ENCODE results near the gene IL17RE.

Gene IL17RE

DNA sequence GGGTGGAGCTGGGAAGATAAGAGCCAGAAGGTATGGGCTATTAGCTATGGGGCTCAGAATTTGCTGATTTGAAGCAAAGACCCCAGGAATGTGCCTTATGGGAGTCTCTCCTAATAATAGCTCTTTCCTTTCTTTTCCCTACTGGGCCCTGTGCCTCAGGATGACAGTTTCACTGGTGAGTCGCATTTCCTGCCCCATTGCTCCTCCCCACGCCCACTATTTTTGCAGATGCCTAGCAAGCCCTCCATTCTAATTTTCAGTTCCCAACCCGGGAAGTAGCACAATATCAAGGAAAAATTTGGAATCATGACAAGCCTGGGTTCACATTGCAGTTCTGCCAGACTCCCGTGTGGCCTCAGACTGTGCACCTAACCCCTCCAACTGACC is 583 bp downstream of the IL17RE start:
- H4K20me1 ChIP-seq (ENCODE audit: insufficient read depth, low read length) = no peaks in the 10 kb centered on the region
- no peaks in the 10 kb centered on the region for H3K4me1 ChIP-seq (ENCODE audit: low read length)
- no peaks in the 10 kb centered on the region for H3K9me3 ChIP-seq (ENCODE audit: insufficient read depth, low read length)
- no peak overlapping the region for H3K9ac ChIP-seq (ENCODE audit: low read length)
- no peak overlapping the region for H3K4me3 ChIP-seq (ENCODE audit: low read length)
- H3K4me2 ChIP-seq (ENCODE audit: low read length) = no peak overlapping the region
- TF ChIP-seq, protein P1, sequence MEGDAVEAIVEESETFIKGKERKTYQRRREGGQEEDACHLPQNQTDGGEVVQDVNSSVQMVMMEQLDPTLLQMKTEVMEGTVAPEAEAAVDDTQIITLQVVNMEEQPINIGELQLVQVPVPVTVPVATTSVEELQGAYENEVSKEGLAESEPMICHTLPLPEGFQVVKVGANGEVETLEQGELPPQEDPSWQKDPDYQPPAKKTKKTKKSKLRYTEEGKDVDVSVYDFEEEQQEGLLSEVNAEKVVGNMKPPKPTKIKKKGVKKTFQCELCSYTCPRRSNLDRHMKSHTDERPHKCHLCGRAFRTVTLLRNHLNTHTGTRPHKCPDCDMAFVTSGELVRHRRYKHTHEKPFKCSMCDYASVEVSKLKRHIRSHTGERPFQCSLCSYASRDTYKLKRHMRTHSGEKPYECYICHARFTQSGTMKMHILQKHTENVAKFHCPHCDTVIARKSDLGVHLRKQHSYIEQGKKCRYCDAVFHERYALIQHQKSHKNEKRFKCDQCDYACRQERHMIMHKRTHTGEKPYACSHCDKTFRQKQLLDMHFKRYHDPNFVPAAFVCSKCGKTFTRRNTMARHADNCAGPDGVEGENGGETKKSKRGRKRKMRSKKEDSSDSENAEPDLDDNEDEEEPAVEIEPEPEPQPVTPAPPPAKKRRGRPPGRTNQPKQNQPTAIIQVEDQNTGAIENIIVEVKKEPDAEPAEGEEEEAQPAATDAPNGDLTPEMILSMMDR (IDR thresholded peaks at IDR 0.05; ENCODE audit: low read depth, low read length) = no peak
- TF ChIP-seq EZH2phosphoT487 (IDR thresholded peaks at IDR 0.05; ENCODE audit: low read depth) = no peak
- no peak overlapping the region for H2AFZ ChIP-seq (ENCODE audit: low read depth, low read length)
- H3K27ac ChIP-seq (ENCODE audit: low read length) = no peak overlapping the region
- H3K79me2 ChIP-seq (ENCODE audit: low read length) = no peaks in the 10 kb centered on the region
- no peaks in the 10 kb centered on the region for H3K36me3 ChIP-seq (replicated peaks; ENCODE audit: low read depth, low read length)
- no peaks in the 10 kb centered on the region for H3K27me3 ChIP-seq (ENCODE audit: low read depth, low read length)

DNA sequence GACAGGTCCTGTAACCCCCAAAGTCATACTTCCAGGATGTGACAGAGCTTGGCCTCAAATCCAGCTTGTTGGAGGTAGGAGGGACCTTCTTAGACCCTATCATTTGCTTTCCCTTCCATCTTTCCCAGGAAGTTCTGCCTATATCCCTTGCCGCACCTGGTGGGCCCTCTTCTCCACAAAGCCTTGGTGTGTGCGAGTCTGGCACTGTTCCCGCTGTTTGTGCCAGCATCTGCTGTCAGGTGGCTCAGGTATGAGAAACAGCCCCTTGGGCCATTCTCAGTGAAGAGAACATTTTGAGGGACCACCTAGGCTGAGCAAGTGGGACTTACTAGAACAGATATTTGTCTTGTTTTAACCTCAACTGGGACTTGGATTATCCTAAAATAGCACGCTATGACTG is 1.3 kb downstream of the IL17RE start:
- Histone ChIP-seq H3K4me1 (ENCODE audit: low read length) (peaks cover under 1% of the 10 kb centered on the region; the same call in 1 of the 2 replicates), H2AFZ (ENCODE audit: low read depth, low read length) (no peak overlapping the region), H3K27me3 (ENCODE audit: low read depth, low read length) (no peaks in the 10 kb centered on the region), H3K4me2 (ENCODE audit: low read length) (no peak overlapping the region), H3K9me3 (ENCODE audit: insufficient read depth, low read length) (no peaks in the 10 kb centered on the region), H3K79me2 (ENCODE audit: low read length) (no peaks in the 10 kb centered on the region), H3K36me3 (replicated peaks; ENCODE audit: low read depth, low read length) (no peaks in the 10 kb centered on the region), H3K9ac (ENCODE audit: low read length) (no peak overlapping the region), H3K4me3 (ENCODE audit: low read length) (no peak overlapping the region), H3K27ac (ENCODE audit: low read length) (no peak overlapping the region), H4K20me1 (ENCODE audit: insufficient read depth, low read length) (no peaks in the 10 kb centered on the region)
- no peak for TF ChIP-seq EZH2phosphoT487 (IDR thresholded peaks at IDR 0.05; ENCODE audit: low read depth)
- TF ChIP-seq, protein P1 (IDR thresholded peaks at IDR 0.05; ENCODE audit: low read depth, low read length) = no peak

DNA sequence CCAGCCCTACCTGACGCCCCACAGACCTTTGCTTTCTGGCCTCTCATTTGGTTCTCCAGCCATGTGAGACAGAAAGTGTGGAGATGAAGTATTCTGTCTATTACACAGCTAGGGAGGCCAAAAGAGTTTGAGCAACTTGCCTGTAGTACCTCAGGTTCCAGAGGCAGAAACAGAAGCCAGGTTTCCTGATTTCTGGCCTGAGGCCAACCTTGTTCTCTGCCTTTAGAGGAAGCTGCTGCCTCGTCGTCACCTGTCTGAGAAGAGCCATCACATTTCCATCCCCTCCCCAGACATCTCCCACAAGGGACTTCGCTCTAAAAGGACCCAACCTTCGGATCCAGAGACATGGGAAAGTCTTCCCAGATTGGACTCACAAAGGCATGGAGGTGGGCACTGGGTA is 3.8 kb downstream of the IL17RE start:
- peaks cover 11% of the 10 kb centered on the region for H3K4me1 ChIP-seq (ENCODE audit: low read length)
- no peaks in the 10 kb centered on the region for H3K27me3 ChIP-seq (ENCODE audit: low read depth, low read length)
- no peak for TF ChIP-seq EZH2phosphoT487 (IDR thresholded peaks at IDR 0.05; ENCODE audit: low read depth)
- TF ChIP-seq, protein P1 (IDR thresholded peaks at IDR 0.05; ENCODE audit: low read depth, low read length) = no peak
- no peaks in the 10 kb centered on the region for H4K20me1 ChIP-seq (ENCODE audit: insufficient read depth, low read length)
- no peak overlapping the region for H3K4me3 ChIP-seq (ENCODE audit: low read length)
- H2AFZ ChIP-seq (ENCODE audit: low read depth, low read length) = no peak overlapping the region
- H3K27ac ChIP-seq (ENCODE audit: low read length) = no peak overlapping the region
- no peak overlapping the region for H3K4me2 ChIP-seq (ENCODE audit: low read length)
- H3K79me2 ChIP-seq (ENCODE audit: low read length) = no peaks in the 10 kb centered on the region
- H3K9me3 ChIP-seq (ENCODE audit: insufficient read depth, low read length) = no peaks in the 10 kb centered on the region
- no peaks in the 10 kb centered on the region for H3K36me3 ChIP-seq (replicated peaks; ENCODE audit: low read depth, low read length)
- H3K9ac ChIP-seq (ENCODE audit: low read length) = no peak overlapping the region

DNA sequence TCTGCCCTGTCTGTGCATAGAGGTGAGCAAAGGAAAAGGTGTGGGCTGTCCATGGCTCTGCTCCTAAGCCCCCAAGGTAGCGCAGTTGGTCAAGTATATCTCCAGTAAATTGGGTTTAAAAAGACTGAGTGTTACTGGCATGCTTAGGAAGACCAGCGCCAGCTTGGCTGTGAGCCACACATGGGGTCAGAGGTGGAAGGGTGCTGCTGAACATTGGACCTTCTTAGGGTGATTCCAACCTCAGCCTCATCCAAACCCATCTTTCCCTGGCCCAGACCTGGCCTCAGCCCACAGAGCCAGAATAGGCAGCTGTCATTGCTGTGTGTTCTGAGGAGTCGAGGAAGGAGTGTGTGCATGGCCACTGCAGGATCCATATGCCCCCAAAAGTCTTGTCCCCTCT is 5.6 kb downstream of the IL17RE start:
- Histone ChIP-seq H3K9ac (ENCODE audit: low read length) (no peak overlapping the region), H3K79me2 (ENCODE audit: low read length) (no peaks in the 10 kb centered on the region), H3K9me3 (ENCODE audit: insufficient read depth, low read length) (no peaks in the 10 kb centered on the region), H3K27me3 (ENCODE audit: low read depth, low read length) (no peaks in the 10 kb centered on the region), H3K4me3 (ENCODE audit: low read length) (no peak overlapping the region), H2AFZ (ENCODE audit: low read depth, low read length) (no peak overlapping the region), H3K4me1 (ENCODE audit: low read length) (peaks cover 11% of the 10 kb centered on the region), H3K27ac (ENCODE audit: low read length) (no peak overlapping the region), H3K36me3 (replicated peaks; ENCODE audit: low read depth, low read length) (no peaks in the 10 kb centered on the region), H3K4me2 (ENCODE audit: low read length) (no peak overlapping the region), H4K20me1 (ENCODE audit: insufficient read depth, low read length) (no peaks in the 10 kb centered on the region)
- no peak for TF ChIP-seq EZH2phosphoT487 (IDR thresholded peaks at IDR 0.05; ENCODE audit: low read depth)
- TF ChIP-seq, protein P1 (IDR thresholded peaks at IDR 0.05; ENCODE audit: low read depth, low read length) = no peak

Data from OCI-LY3 (cell line).